K562 (cell line): ENCODE results near the gene POLR3GL.

Source experiments
- ATF1 ChIP-seq, 2 experiments: fragments of 450-650 bp in 1 of 2; IDR thresholded peaks; 2 replicates each; pipeline ENCODE4 v1.6.1; 2016; ENCODE audit warnings: missing compliant biosample characterization in 1 of 2, missing genetic modification characterization in 1 of 2
- ATF2 ChIP-seq: sonication (generic); formaldehyde crosslinking; IDR thresholded peaks from 2 replicates; pipeline ENCODE4 v1.8.1; 2022; ENCODE audit warnings: missing genetic modification reagents
- CTCF ChIP-seq, 3 experiments: IDR thresholded peaks in 2 of 3; conservative IDR thresholded peaks in 1 of 3; 2 replicates each; pipeline ENCODE4 v1.5.1; 2011 to 2012; ENCODE audit warnings: low read length in 3 of 3, mild to moderate bottlenecking in 3 of 3, control low read depth in 2 of 3, improper control_type of control experiment in 1 of 3, inconsistent platforms in 1 of 3, low read depth in 1 of 3, mixed read lengths in 1 of 3, moderate library complexity in 1 of 3; ENCODE audit not compliant: insufficient read depth in 2 of 3
- EGR1 ChIP-seq: fragments of 450-650 bp; conservative IDR thresholded peaks from 2 replicates; pipeline ENCODE4 v1.6.1; 2017; ENCODE audit warnings: mild to moderate bottlenecking
- MBD1 ChIP-seq: fragments of 250-450 bp; sonication (Bioruptor Pico); IDR thresholded peaks from 2 replicates; pipeline ENCODE4 v1.8.0; 2022; ENCODE audit warnings: inconsistent platforms
- PCBP2 ChIP-seq: fragments of 200-400 bp; formaldehyde crosslinking; IDR thresholded peaks from 2 replicates; pipeline ENCODE4 v1.6.1; 2018; ENCODE audit warnings: low read length, low read depth, mild to moderate bottlenecking, moderate library complexity; ENCODE audit not compliant: poor library complexity, severe bottlenecking
- RAD21 ChIP-seq, 2 experiments: fragments of 250-450 bp in 1 of 2; fragments of 450-650 bp in 1 of 2; sonication (Bioruptor Pico) in 1 of 2; formaldehyde crosslinking in 1 of 2; IDR thresholded peaks in 1 of 2; conservative IDR thresholded peaks in 1 of 2; 2 replicates each; pipeline versions ENCODE4 v1.4.0 to v1.8.0; 2020 to 2022; ENCODE audit warnings: mild to moderate bottlenecking in 2 of 2, moderate library complexity in 1 of 2
- RB1 ChIP-seq: fragments of 450-650 bp; IDR thresholded peaks from 2 replicates; pipeline ENCODE4 v1.6.1; 2017; ENCODE audit warnings: low read depth, mild to moderate bottlenecking
- TRIM28 ChIP-seq: fragments of 450-650 bp; IDR thresholded peaks from 2 replicates; pipeline ENCODE4 v1.6.1; 2017
- USF1 ChIP-seq: sonication (generic); formaldehyde crosslinking; IDR thresholded peaks from 2 replicates; pipeline ENCODE4 v1.9.0; 2022; ENCODE audit warnings: mild to moderate bottlenecking, missing genetic modification reagents
- USF2 ChIP-seq: sonication (generic); formaldehyde crosslinking; IDR thresholded peaks from 2 replicates; pipeline ENCODE4 v1.5.0; 2020; ENCODE audit warnings: missing genetic modification reagents
- ZBTB17 ChIP-seq: fragments of 450-650 bp; formaldehyde crosslinking; IDR thresholded peaks from 2 replicates; pipeline ENCODE4 v1.4.0; 2020; ENCODE audit warnings: mild to moderate bottlenecking
- ZBTB33 ChIP-seq: sonication (generic); formaldehyde crosslinking; IDR thresholded peaks from 2 replicates; pipeline ENCODE4 v1.8.1; 2023; ENCODE audit warnings: mild to moderate bottlenecking, missing genetic modification reagents
- ZNF146 ChIP-seq: IDR thresholded peaks from one replicate; pipeline ENCODE4 v1.6.1; 2018; ENCODE audit warnings: missing compliant biosample characterization; ENCODE audit not compliant: unreplicated experiment

GRCh38 chr1:146021050-146021445 is 56.6 kb downstream of the POLR3GL start:
- TF ChIP-seq MBD1 (CRISPR knock-in tag), result no peak
- no peak for TF ChIP-seq ATF1 (CRISPR knock-in tag; IDR thresholded peaks at IDR 0.05)
- TF ChIP-seq ATF1 (tag; IDR thresholded peaks at IDR 0.05), result no peak
- TF ChIP-seq ZNF146 (CRISPR knock-in tag), result no peak
- TF ChIP-seq CTCF (IDR thresholded peaks at IDR 0.05 in 2 of 3, conservative IDR thresholded peaks at IDR 0.05 in 1 of 3; ENCODE audit: insufficient read depth in 2 of 3, low read depth in 1 of 3, low read length in 3 of 3), result no peak
- TF ChIP-seq ZBTB33, result no peak
- TF ChIP-seq TRIM28, result no peak
- TF ChIP-seq RB1, result no peak
- no peak for TF ChIP-seq ATF2
- TF ChIP-seq PCBP2, result no peak
- no peak for TF ChIP-seq USF1 (CRISPR knock-in tag)
- TF ChIP-seq RAD21 (CRISPR knock-in tag; conservative IDR thresholded peaks at IDR 0.05 in 1 of 2, IDR thresholded peaks at IDR 0.05 in 1 of 2), result no peak
- no peak; the same call in 1 of the 2 replicates for TF ChIP-seq EGR1
- TF ChIP-seq ZBTB17 (CRISPR knock-in tag), result no peak
- TF ChIP-seq USF2 (CRISPR knock-in tag), result no peak
